GM12891 (cell line): ENCODE measurements around the gene RBFOX2.

Experiments used
- POLR2A ChIP-seq: IDR thresholded peaks from 2 replicates; pipeline ENCODE4 v1.6.1; 2011; ENCODE audit warnings: low read depth, low read length, control low read depth
- POLR2AphosphoS5 ChIP-seq: IDR thresholded peaks from 2 replicates; pipeline ENCODE4 v1.6.1; 2011; ENCODE audit warnings: low read depth, low read length, control low read depth

DNA sequence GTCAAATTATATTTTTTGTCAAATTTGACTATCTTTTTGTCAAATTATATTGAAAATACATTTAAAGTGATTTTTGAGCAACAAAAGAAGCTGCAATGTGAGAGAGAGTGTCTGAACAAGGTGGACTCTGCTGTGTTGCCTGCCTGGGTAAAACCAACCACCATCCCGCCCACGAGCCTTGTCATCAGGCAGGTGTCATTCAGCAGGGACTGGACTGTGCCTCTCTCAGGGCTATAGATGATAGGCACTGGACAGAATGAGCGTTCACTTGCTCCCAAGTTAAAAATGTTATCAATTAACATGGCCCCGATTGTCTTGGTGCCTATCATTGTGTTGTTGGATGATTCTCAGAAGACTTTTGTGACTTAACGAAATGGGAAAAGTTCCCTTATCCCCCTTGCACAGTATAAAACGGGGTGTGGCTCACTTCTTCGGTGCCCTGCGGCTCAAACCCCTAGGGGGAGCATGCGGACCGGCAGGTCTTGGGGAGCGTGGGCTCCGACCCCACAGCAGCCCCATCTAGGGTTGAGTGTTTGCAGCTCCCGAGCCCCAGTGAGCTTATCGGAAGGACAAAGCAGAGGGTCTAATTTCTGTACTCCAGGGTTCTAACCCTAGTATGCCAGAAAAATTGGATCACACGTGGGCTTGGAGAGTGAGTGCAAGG, 309.3 kb downstream of the RBFOX2 start:
- TF ChIP-seq POLR2A (no peak), POLR2AphosphoS5 (no peak)
